Endodermal cell (in vitro differentiated cells): ENCODE data around the gene PPIC. TPM values are rescaled to one million over a fixed set of nuclear protein-coding genes. Genes with fewer than 3 reads are reported as not detected.
A peak's percentile ranks its signal among the peaks of the same experiment; 100 is the strongest.

Source experiments
- DNase-seq: peaks from one replicate; pipeline ENCODE4 v3.0.0-alpha.2; 2017
- H3K27ac ChIP-seq: 2 replicates; pipeline ENCODE4 v1.5.1; 2013; ENCODE audit warnings: mild to moderate bottlenecking, low read depth, low read length, moderate library complexity
- H3K27me3 ChIP-seq: 2 replicates; pipeline ENCODE4 v1.6.1; 2013; ENCODE audit warnings: mild to moderate bottlenecking, low read length, moderate library complexity; ENCODE audit not compliant: insufficient read depth, control insufficient read depth, poor library complexity, severe bottlenecking
- H3K36me3 ChIP-seq: 2 replicates; pipeline ENCODE4 v1.7.0; 2013; ENCODE audit warnings: mild to moderate bottlenecking, low read length, moderate library complexity; ENCODE audit not compliant: control insufficient read depth, insufficient read depth
- H3K4me1 ChIP-seq: one replicate; pipeline ENCODE4 v1.7.0; 2013; ENCODE audit warnings: low read length; ENCODE audit not compliant: control insufficient read depth, insufficient read depth
- H3K4me3 ChIP-seq: 2 replicates; pipeline ENCODE4 v1.5.1; 2013; ENCODE audit warnings: mild to moderate bottlenecking, low read length, moderate library complexity
- H3K9ac ChIP-seq: 2 replicates; pipeline ENCODE4 v1.6.1; 2013; ENCODE audit warnings: mild to moderate bottlenecking, low read length, moderate library complexity; ENCODE audit not compliant: poor library complexity, severe bottlenecking; ENCODE audit errors: extremely low read depth
- H3K9me3 ChIP-seq: 2 replicates; pipeline ENCODE4 v1.6.1; 2013; ENCODE audit warnings: mild to moderate bottlenecking, low read length, moderate library complexity; ENCODE audit not compliant: control insufficient read depth
- H3K27ac Mint-ChIP-seq: 2 replicates; pipeline ENCODE4 v1.8.0; 2020; ENCODE audit warnings: mixed read lengths
- H3K27me3 Mint-ChIP-seq: 2 replicates; pipeline ENCODE4 v1.8.0; 2021; ENCODE audit warnings: mild to moderate bottlenecking, mixed read lengths; ENCODE audit not compliant: insufficient read depth
- H3K36me3 Mint-ChIP-seq: 2 replicates; pipeline ENCODE4 v1.8.0; 2020; ENCODE audit warnings: low read depth, mixed read lengths
- H3K4me1 Mint-ChIP-seq: 2 replicates; pipeline ENCODE4 v1.8.0; 2020; ENCODE audit warnings: mixed read lengths
- H3K4me3 Mint-ChIP-seq: 2 replicates; pipeline ENCODE4 v1.8.0; 2020; ENCODE audit warnings: mild to moderate bottlenecking, moderate library complexity, mixed read lengths
- H3K9me3 Mint-ChIP-seq: 2 replicates; pipeline ENCODE4 v1.8.0; 2020; ENCODE audit warnings: mild to moderate bottlenecking, mixed read lengths
- WGBS, 2 experiments: methylation state at CpG; one replicate each; pipeline versions ENCODE4 v1.1.5 to v1.1.7; 2013; ENCODE audit warnings: missing lambda C conversion rate in 2 of 2, mixed read lengths in 1 of 2; ENCODE audit not compliant: insufficient coverage in 1 of 2, insufficient read length in 1 of 2; 5-methylcytosine and 5-hydroxymethylcytosine counted together
- total RNA-seq, 2 donors: library from RNA; stranded (reverse); fragmentation: NEBNext Ultra II Directional in 1 of 2; extraction: Animal tissue kit (Norgen Biotek cat#: 25700) in 1 of 2; gene quantifications; 2 replicates in 1 of 2; 3 replicates in 1 of 2; pipeline ENCODE4 v1.2.1, GENCODE V29; 2021
- TF ChIP-seq, protein P1 (sequence below): fragments of 200-600 bp; sonication (generic); conservative IDR thresholded peaks from 2 replicates; pipeline ENCODE4 v1.5.0; 2021; ENCODE audit warnings: antibody characterized with exemption, mild to moderate bottlenecking

The PPIC gene
- total RNA-seq, 2 donors from 2014 or later, result 25.7 to 36.4 TPM

DNA sequence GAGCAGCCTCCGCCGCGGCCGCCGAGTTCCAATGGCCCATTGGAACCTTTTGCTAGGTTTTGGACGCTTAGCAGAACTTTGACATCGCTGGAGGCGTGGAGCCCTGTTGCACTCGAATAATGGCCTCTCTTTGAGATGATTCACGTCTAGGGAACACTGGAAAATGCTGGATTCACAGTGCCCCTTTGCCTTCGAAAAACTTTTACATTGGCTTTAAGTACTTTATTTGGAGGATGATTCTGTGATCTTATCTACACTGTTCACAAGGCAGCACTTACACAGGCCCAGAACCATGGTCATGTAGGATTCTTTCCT is 536 bp upstream of the PPIC start:
- Mint-ChIP-seq H3K27ac (peak overlapping the region; percentile 5), H3K27me3 (peaks cover 56% of the 10 kb centered on the region), H3K9me3 (no peaks in the 10 kb centered on the region), H3K4me3 (peak overlapping the region; percentile 72), H3K4me1 (peaks cover 12% of the 10 kb centered on the region), H3K36me3 (no peaks in the 10 kb centered on the region)
- Histone ChIP-seq H3K4me3 (peak overlapping the region; percentile 87), H3K4me1 (no peaks in the 10 kb centered on the region), H3K9me3 (no peaks in the 10 kb centered on the region), H3K9ac (peak overlapping the region; percentile 44), H3K27me3 (peaks cover 38% of the 10 kb centered on the region), H3K36me3 (no peaks in the 10 kb centered on the region), H3K27ac (no peak overlapping the region)
- TF ChIP-seq, protein P1, sequence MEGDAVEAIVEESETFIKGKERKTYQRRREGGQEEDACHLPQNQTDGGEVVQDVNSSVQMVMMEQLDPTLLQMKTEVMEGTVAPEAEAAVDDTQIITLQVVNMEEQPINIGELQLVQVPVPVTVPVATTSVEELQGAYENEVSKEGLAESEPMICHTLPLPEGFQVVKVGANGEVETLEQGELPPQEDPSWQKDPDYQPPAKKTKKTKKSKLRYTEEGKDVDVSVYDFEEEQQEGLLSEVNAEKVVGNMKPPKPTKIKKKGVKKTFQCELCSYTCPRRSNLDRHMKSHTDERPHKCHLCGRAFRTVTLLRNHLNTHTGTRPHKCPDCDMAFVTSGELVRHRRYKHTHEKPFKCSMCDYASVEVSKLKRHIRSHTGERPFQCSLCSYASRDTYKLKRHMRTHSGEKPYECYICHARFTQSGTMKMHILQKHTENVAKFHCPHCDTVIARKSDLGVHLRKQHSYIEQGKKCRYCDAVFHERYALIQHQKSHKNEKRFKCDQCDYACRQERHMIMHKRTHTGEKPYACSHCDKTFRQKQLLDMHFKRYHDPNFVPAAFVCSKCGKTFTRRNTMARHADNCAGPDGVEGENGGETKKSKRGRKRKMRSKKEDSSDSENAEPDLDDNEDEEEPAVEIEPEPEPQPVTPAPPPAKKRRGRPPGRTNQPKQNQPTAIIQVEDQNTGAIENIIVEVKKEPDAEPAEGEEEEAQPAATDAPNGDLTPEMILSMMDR, result no peak
- DNase-seq, result no peak
- 1 to 3% methylated on average over 7 to 11 of the region's 11 CpGs for WGBS, 2 experiments

DNA sequence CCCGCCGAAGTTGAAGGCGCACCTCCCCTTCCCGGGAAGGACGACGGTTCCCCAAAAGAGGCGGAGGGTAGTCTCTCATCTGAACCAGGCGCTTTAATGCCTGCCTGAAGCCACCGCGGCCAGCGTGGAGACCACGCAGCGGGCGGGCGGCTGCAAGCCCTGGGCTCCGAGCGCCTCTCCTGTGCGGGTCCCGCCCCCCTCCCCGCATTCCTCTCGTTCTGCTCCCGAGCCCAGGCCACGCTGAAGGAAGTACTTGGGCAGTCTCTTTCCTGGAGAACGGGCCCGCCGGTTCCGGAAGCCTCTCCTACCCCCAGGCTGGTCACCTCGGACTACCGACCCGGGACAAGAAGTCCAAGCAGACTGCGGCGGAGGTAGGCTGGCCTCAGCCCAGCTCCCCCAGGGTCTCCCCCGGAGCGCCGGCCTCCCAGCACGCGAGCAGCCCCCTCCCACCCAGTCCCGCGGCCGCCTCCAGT is 571 bp downstream of the PPIC start:
- no peak overlapping the region for H3K27ac ChIP-seq
- H3K9me3 Mint-ChIP-seq, result no peaks in the 10 kb centered on the region
- 0% methylated on average over 2 to 40 of the region's 40 CpGs for WGBS, 2 experiments
- no peaks in the 10 kb centered on the region for H3K36me3 ChIP-seq
- peak overlapping the region; percentile 48 for H3K9ac ChIP-seq
- no peak overlapping the region for H3K27ac Mint-ChIP-seq
- DNase-seq, result peak; percentile 88
- H3K4me1 ChIP-seq, result no peaks in the 10 kb centered on the region
- no peaks in the 10 kb centered on the region for H3K36me3 Mint-ChIP-seq
- peak overlapping the region; percentile 72 for H3K4me3 Mint-ChIP-seq
- no peaks in the 10 kb centered on the region for H3K9me3 ChIP-seq
- peaks cover 38% of the 10 kb centered on the region for H3K27me3 ChIP-seq
- H3K4me1 Mint-ChIP-seq, result peaks cover 12% of the 10 kb centered on the region
- H3K4me3 ChIP-seq, result peak overlapping the region; percentile 87
- peaks cover 56% of the 10 kb centered on the region for H3K27me3 Mint-ChIP-seq
- TF ChIP-seq, protein P1, result no peak

DNA sequence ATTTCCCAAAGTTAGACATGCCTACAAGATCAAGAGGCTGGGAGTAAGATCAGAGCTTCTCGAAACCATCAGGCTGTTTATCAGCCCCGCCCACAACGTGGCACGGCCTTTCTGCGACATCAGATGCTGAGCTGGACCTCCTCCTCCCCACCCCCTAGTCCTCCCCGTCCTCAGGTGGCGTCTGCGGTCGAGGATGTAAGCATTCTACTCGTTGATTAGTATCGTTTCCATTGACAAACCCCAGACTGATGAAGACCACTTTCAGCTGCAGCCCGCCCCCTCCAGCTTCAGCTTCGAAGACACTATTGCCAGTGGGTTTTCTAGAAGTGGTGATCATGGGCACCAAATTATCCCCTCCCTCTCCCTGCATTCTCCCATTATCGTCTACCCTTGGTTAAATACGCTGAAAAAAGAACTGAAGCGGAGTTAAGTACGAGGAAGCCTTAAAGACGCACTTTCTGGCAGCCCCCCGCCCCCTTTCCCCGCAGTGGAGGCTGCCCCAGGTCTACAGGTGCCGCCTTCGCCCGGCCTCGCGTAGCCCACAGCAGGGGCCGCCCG is 1.1 kb downstream of the PPIC start:
- TF ChIP-seq, protein P1, result no peak
- Histone ChIP-seq H3K9me3 (no peaks in the 10 kb centered on the region), H3K36me3 (no peaks in the 10 kb centered on the region), H3K27me3 (peaks cover 38% of the 10 kb centered on the region), H3K4me3 (peak overlapping the region; percentile 87), H3K27ac (no peak overlapping the region), H3K9ac (no peak overlapping the region), H3K4me1 (no peaks in the 10 kb centered on the region)
- 2 to 3% methylated on average over 12 to 27 of the region's 27 CpGs for WGBS, 2 experiments
- Mint-ChIP-seq H3K4me1 (peaks cover 12% of the 10 kb centered on the region), H3K36me3 (no peaks in the 10 kb centered on the region), H3K4me3 (peak overlapping the region; percentile 72), H3K27me3 (peaks cover 56% of the 10 kb centered on the region), H3K9me3 (no peaks in the 10 kb centered on the region), H3K27ac (peak overlapping the region; percentile 70)
- peak; percentile 89 for DNase-seq
